Fibroblast of villous mesenchyme (primary cell): Measurements from ENCODE around the gene KRTAP1-4. TPM values are rescaled to one million over a fixed set of nuclear protein-coding genes. Genes with fewer than 3 reads are reported as not detected.
"Not testable (repeated sequence)": the region's sequence is repeated elsewhere in the genome, so short reads cannot be mapped to it uniquely, and the experiment has no call there.

Source experiments
- DNase-seq: peaks from one replicate; pipeline ENCODE4 v3.0.0-alpha.2; 2010; ENCODE audit warnings: low read depth
- H3K4me3 ChIP-seq: 2 replicates; pipeline ENCODE4 v1.5.1; 2011; ENCODE audit warnings: low read depth, mild to moderate bottlenecking, low read length
- CTCF ChIP-seq: IDR thresholded peaks from 2 replicates; pipeline ENCODE4 v1.5.1; 2012; ENCODE audit warnings: low read depth, mild to moderate bottlenecking, low read length; ENCODE audit not compliant: insufficient read depth
- total RNA-seq: library from RNA; depleted of rRNA; stranded (reverse); fragments of >200 nt; gene quantifications from 2 replicates; pipeline ENCODE4 v1.2.3, GENCODE V29; 2012

The KRTAP1-4 gene
- total RNA-seq, 1 donor, result not detected

GRCh38 chr17:41001795-41002194 is 28.2 kb downstream of the KRTAP1-4 start:
- no peak for TF ChIP-seq CTCF
- no peak for DNase-seq
- H3K4me3 ChIP-seq, result no peak overlapping the region

GRCh38 chr17:40999563-40999962 is 30.4 kb downstream of the KRTAP1-4 start, which contains the start of gene KRTAP3-2:
KRTAP3-2 (minus strand) TSS chr17:40999906; CDS start chr17:40999853, 53 bp downstream.
- H3K4me3 ChIP-seq, DNase-seq: not testable (repeated sequence)

- TF ChIP-seq CTCF, result no peak
- no peak for DNase-seq
- H3K4me3 ChIP-seq, result no peak overlapping the region
These were observed 32.6 kb downstream of the KRTAP1-4 start for GRCh38 chr17:40997361-40997760.

GRCh38 chr17:40996829-40997228 is 33.2 kb downstream of the KRTAP1-4 start:
- DNase-seq, result no peak

GRCh38 chr17:40995116-40995515 is 34.9 kb downstream of the KRTAP1-4 start:
- DNase-seq, result no peak
- no peak overlapping the region for H3K4me3 ChIP-seq
- no peak for TF ChIP-seq CTCF

More at GRCh38 chr17:40996829-40997228, 33.2 kb downstream of the KRTAP1-4 start:
- H3K4me3 ChIP-seq, result no peak overlapping the region
- no peak for TF ChIP-seq CTCF

GRCh38 chr17:40993839-40994238 is 36.2 kb downstream of the KRTAP1-4 start, which contains the start of gene KRTAP3-3:
KRTAP3-3 (minus strand) TSS chr17:40994164; CDS start chr17:40994097, 67 bp downstream.
- no peak for DNase-seq
- no peak for TF ChIP-seq CTCF

GRCh38 chr17:40993084-40993483 is 36.9 kb downstream of the KRTAP1-4 start:
- no peak for DNase-seq
- TF ChIP-seq CTCF, result no peak
- H3K4me3 ChIP-seq, result no peak overlapping the region

More at GRCh38 chr17:40993839-40994238, 36.2 kb downstream of the KRTAP1-4 start, which contains the start of gene KRTAP3-3:
- no peak within 1 kb of the TSS for H3K4me3 ChIP-seq
